ENCODE results near the gene MAP3K4. TPM values are rescaled to one million over a fixed set of nuclear protein-coding genes. Genes with fewer than 3 reads are reported as not detected.

The MAP3K4 gene
- total and polyA plus RNA-seq, 2 of the 8 experiments (the other 6 are each of a cell fraction or from before 2014, with no cell fraction given), result 16.6 to 51.6 TPM

DNA sequence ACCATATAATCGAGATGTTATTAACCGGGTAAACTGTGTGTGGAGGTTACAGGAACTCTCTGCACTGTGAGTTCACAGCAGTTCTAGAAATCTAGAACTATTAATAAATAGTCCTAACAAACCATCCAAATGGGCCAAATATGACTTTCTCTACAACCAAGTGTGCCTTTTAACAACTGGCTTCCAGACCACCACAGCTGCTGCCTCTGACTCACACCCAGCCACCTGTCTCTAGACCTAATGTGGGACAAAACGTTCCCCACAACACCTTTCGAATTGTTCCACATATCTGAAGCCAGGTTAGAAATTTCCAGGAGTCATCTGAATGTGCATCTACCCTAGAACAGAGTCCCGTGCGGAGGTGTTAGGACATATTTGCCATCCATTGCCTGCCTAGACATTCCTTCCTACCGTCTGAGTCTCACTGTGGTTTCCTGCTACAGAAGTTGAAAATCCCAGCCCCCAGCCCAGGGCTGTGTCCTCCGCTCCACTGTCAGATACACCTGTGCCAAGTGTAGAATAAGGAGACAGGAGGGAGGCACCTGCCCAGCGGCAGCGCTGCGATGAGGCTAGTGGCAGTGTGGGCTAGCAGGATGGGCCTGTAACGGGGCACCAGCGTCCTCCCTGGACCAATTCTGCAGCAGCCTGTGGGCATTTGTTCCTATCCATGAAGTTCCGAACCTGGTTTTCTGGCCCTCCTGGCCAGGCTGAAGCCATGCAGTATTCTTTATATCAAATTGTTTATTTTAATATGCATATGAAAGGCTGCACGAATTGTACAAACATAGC lies 28.5 kb upstream of the MAP3K4 start (continued):
- TF ChIP-seq, protein P1, sequence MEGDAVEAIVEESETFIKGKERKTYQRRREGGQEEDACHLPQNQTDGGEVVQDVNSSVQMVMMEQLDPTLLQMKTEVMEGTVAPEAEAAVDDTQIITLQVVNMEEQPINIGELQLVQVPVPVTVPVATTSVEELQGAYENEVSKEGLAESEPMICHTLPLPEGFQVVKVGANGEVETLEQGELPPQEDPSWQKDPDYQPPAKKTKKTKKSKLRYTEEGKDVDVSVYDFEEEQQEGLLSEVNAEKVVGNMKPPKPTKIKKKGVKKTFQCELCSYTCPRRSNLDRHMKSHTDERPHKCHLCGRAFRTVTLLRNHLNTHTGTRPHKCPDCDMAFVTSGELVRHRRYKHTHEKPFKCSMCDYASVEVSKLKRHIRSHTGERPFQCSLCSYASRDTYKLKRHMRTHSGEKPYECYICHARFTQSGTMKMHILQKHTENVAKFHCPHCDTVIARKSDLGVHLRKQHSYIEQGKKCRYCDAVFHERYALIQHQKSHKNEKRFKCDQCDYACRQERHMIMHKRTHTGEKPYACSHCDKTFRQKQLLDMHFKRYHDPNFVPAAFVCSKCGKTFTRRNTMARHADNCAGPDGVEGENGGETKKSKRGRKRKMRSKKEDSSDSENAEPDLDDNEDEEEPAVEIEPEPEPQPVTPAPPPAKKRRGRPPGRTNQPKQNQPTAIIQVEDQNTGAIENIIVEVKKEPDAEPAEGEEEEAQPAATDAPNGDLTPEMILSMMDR (IDR thresholded peaks at IDR 0.05; ENCODE audit: control extremely low read depth in 1 of 3, insufficient read depth in 1 of 3, low read depth in 1 of 3, low read length in 3 of 3), result no peak
- no peak for TF ChIP-seq RAD21 (IDR thresholded peaks at IDR 0.05 in 1 of 2, conservative IDR thresholded peaks at IDR 0.05 in 1 of 2; ENCODE audit: low read depth in 2 of 2, low read length in 2 of 2)
- no peak for TF ChIP-seq RNF2 (IDR thresholded peaks at IDR 0.05; ENCODE audit: borderline replicate concordance, low read depth, low read length, missing control alignments, poor library complexity, severe bottlenecking)
- no peak for TF ChIP-seq EZH2 (IDR thresholded peaks at IDR 0.05; ENCODE audit: low read depth, low read length, severe bottlenecking)
